Activated naive CD4-positive, alpha-beta T cell treated with anti-CD3 and anti-CD28 coated beads, Interleukin-2, amount 50 U/mL, for 24 hours (primary cell): ENCODE measurements around the gene GDF10.

ENCODE experiments used
- H3K27ac Mint-ChIP-seq: one replicate; pipeline ENCODE4 v1.8.0; 2021; ENCODE audit warnings: mild to moderate bottlenecking, mixed read lengths
- H3K27me3 Mint-ChIP-seq: one replicate; pipeline ENCODE4 v1.8.0; 2021; ENCODE audit warnings: mixed read lengths
- H3K36me3 Mint-ChIP-seq: one replicate; pipeline ENCODE4 v1.8.0; 2021; ENCODE audit warnings: mixed read lengths
- H3K4me1 Mint-ChIP-seq: one replicate; pipeline ENCODE4 v1.8.0; 2021; ENCODE audit warnings: mixed read lengths
- H3K4me3 Mint-ChIP-seq: one replicate; pipeline ENCODE4 v1.8.0; 2021; ENCODE audit warnings: mild to moderate bottlenecking, mixed read lengths
- H3K9me3 Mint-ChIP-seq: one replicate; pipeline ENCODE4 v1.8.0; 2021; ENCODE audit warnings: mixed read lengths

The GDF10 gene

DNA sequence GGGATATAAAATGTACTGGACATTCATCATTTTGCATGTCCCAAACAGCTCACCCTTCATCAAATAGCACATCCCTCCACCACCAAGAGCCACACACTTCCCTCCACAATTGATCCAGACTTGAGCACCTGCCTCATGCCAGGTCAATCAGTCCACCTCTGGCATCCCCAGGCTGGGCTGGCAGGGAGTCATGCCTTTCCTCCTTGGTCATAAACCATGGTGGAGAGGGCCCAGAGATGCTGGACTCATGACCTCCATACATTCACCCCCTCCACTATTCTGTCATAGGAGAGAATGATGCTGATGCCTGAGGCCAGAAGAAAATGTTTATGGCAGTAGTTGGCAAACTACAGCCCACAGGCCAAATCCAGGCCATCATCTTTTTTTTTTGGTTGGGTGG lies 16.1 kb upstream of the GDF10 start:
- H3K4me3 Mint-ChIP-seq: no peak overlapping the region
- H3K27me3 Mint-ChIP-seq: no peaks in the 10 kb centered on the region
- peaks cover 51% of the 10 kb centered on the region for H3K4me1 Mint-ChIP-seq
- no peaks in the 10 kb centered on the region for H3K9me3 Mint-ChIP-seq
- no peaks in the 10 kb centered on the region for H3K36me3 Mint-ChIP-seq
- no peak overlapping the region for H3K27ac Mint-ChIP-seq

DNA sequence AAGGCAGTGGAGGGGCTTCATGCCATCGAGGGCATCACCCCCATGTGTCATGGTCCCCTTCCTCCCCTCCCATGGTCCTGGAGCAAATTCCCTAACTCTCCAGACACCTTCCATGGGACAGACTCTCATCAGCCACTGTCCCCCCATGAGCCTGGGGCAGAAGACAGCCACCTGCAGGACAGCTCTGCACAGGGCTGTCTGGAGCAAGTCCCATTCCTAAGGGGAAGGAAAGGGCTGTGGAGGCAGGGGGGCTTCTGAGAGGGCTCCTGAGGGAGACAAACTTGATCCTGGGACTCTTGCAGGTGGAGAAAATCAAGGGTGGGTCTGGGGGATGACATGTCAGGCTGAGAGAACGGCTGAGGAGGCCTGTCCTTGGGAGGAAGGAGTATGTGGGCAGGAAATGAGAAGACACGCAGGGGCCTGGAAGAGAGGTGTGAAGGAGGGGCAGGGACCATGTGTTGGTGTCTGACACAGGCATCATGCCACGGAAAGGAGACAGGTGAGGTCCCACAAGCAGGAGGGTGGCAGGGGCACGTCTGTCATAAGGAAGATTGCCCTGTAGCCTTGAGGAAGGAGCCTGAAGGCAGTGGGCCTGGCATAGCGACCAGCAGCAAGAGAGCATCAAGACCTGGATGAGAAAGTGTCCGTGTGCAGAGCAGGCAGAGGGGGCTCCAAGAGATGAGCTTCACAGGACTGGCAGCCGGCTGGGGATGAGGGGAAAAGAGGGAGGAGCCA lies 14.4 kb upstream of the GDF10 start:
- Mint-ChIP-seq H3K36me3 (no peaks in the 10 kb centered on the region), H3K27me3 (no peaks in the 10 kb centered on the region), H3K4me1 (peaks cover 49% of the 10 kb centered on the region), H3K4me3 (no peak overlapping the region), H3K27ac (peak overlapping the region; percentile 55), H3K9me3 (no peaks in the 10 kb centered on the region)

DNA sequence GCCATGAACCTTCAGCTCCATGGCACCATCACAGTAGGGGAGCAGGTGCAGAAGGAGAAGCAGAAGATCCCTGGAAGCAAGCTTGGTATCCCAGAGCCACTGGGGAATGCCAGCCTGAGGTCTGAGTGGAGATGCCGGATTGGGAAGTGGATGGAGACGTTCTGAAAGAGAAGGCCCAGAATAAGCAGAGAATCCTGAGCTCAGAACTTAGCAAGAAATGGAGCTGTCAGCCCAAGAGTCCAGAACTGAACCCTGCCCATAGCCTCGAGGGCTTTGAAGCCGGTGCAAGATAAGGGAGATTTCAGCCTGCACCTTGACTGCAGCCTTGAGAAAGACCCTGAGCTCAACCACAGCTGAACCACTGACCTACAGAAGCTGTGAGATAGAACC lies 13.9 kb upstream of the GDF10 start:
- Mint-ChIP-seq H3K4me3 (no peak overlapping the region), H3K27me3 (no peaks in the 10 kb centered on the region), H3K4me1 (peaks cover 49% of the 10 kb centered on the region), H3K36me3 (no peaks in the 10 kb centered on the region), H3K27ac (peak overlapping the region; percentile 89), H3K9me3 (no peaks in the 10 kb centered on the region)

DNA sequence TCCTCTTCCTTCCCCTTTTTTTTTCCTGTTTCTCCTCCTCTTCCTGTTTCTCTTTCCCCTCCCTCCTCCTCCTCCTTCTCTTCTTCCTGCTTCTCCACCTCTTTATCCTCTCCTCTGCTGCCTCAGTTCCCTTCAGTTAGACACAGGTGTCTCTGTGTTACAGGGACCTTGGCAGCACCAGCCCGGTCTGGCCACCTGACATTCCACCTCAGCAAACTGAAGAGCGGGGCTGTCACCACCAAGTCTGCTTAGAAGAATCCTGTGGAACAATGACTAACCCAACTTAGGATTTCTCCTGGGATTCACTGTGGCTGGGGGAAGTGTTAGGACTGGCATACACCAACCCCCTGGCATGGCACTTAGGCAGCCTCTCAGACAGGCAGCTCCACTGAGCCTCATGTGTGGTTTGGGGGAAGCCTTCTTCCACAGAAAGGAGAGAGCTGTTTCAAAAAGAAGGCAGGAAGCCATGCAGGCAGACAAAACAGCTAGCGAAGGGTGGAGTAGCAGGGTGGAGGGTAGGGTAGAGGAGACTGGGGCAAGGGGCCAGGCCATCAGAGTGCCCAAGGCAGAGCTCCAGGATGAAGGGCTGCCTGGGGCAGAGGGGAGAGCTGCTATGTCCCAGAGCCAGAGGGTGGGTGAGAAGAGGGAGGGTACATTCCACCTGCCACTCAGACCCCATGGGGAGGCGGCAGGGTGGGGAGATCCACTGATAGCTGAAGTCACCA lies 13.2 kb upstream of the GDF10 start:
- H3K4me3 Mint-ChIP-seq: peak overlapping the region; percentile 24
- no peaks in the 10 kb centered on the region for H3K27me3 Mint-ChIP-seq
- H3K27ac Mint-ChIP-seq: peak overlapping the region; percentile 89
- no peaks in the 10 kb centered on the region for H3K36me3 Mint-ChIP-seq
- peaks cover 44% of the 10 kb centered on the region for H3K4me1 Mint-ChIP-seq
- no peaks in the 10 kb centered on the region for H3K9me3 Mint-ChIP-seq

DNA sequence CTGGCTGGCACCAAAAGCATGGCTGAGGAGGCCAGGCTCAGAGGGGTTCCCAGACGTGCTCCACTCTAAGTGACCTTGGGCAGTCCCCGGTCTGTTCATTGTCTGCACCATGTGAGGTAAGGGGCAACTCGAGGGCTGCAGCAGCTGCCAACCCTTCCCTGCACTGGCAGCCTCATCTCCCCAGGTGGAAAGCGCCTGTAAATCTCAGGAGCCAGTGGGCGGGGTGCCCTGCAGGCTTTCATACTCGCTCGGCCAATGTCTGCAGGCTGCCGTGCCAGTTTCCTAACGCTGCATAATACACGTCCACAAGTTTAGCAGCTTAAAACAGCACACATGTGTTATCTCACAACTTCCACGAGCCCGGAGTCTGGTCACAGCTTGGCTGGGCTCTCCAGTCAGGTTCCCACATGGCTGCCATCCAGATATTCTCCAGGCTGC lies 12.6 kb upstream of the GDF10 start:
- peaks cover 42% of the 10 kb centered on the region for H3K4me1 Mint-ChIP-seq
- no peaks in the 10 kb centered on the region for H3K36me3 Mint-ChIP-seq
- no peak overlapping the region for H3K27ac Mint-ChIP-seq
- no peaks in the 10 kb centered on the region for H3K27me3 Mint-ChIP-seq
- H3K4me3 Mint-ChIP-seq: no peak overlapping the region
- H3K9me3 Mint-ChIP-seq: no peaks in the 10 kb centered on the region

DNA sequence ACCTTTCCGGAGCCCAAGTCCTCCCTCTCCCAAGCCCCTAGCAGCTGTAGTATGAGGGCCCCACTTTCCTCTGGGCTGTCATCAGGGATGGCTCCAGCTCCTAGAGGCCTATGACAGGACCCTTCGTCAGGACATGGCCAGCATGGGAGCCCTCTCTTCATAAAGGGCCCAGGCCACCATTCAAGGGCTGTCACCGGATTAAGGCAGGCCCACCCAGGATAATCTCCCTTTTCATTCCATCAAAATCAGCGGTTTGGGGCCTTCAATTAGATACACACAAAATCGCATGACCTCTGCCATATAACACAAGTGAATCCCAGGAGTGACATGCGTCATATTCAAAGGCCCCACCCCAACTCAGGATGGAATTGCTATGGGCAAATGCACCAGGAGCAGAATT lies 12.2 kb upstream of the GDF10 start:
- H3K4me3 Mint-ChIP-seq: no peak overlapping the region
- H3K27me3 Mint-ChIP-seq: no peaks in the 10 kb centered on the region
- H3K4me1 Mint-ChIP-seq: peaks cover 42% of the 10 kb centered on the region
- H3K9me3 Mint-ChIP-seq: no peaks in the 10 kb centered on the region
- no peaks in the 10 kb centered on the region for H3K36me3 Mint-ChIP-seq
- H3K27ac Mint-ChIP-seq: no peak overlapping the region

DNA sequence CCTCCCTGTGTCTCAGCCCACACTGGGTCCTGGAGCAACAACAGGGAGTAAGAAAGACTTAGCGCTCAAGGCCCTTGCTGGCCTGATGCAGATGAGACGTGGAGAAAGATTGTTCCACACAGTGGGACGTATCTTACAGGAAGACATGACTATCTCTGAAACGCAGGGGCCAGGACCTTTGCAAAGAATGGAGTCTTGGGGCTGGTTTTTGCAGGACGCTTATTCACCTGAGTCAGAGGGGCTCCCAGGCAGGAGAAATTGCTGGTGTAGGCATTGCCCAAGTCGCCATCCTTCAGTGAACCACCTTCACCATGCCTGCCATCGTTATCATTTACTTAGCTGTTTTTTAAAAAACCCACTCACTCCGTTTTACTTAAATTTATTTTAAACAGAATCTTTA lies 11.8 kb upstream of the GDF10 start:
- Mint-ChIP-seq H3K36me3 (no peaks in the 10 kb centered on the region), H3K4me1 (peaks cover 42% of the 10 kb centered on the region), H3K27me3 (no peaks in the 10 kb centered on the region), H3K27ac (no peak overlapping the region), H3K9me3 (no peaks in the 10 kb centered on the region), H3K4me3 (no peak overlapping the region)

DNA sequence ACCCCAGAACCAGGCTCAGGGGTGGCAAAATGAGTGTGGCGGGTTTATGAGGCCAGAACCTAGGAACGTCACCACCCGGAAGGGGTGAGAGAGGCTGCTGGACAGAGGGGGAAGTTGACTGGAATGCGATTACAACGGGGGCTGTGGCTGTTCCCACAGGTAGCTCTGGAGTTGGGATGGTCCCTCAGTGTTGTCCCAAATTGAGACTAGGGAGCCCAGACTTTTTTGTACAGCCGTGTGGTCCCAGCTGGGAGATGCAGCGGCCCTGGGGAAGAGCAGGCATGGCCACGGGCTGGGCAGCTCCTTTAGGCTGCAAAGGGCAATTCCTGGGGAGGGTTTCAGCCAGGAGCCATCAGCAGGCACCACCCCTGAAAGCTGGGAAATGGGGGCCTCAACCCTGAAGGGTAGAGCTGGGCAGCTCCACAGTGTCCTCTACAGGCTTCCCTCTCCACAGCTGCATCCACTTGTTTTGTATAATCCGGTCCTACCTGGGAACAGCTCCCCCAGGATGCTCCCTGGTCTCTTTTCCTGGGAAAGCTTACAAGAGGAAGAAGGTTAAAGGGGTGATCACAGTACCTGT lies 11.0 kb upstream of the GDF10 start:
- Mint-ChIP-seq H3K36me3 (no peaks in the 10 kb centered on the region), H3K27me3 (no peaks in the 10 kb centered on the region), H3K4me3 (no peak overlapping the region), H3K4me1 (peaks cover 39% of the 10 kb centered on the region), H3K27ac (peak overlapping the region; percentile 41), H3K9me3 (no peaks in the 10 kb centered on the region)

DNA sequence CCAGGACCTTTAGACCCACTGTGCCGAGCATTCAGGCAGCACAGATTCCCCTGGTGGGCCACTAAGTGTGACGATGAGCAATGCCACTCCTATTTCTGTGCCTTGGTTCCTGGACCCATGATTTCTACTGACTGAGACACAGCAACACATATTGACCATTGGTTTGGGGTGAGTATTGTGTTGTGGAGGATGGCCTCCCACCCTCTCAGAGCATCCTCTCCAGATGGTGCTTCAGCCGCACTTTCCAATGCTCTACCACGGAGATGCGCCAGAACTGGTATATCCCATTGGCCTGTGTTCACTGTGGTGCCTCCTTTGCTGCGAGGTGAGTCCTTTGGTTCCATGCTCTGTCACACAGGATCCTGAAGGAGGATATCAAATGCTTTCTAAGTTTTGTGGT lies 10.1 kb upstream of the GDF10 start:
- Mint-ChIP-seq H3K4me3 (no peak overlapping the region), H3K27me3 (no peaks in the 10 kb centered on the region)

DNA sequence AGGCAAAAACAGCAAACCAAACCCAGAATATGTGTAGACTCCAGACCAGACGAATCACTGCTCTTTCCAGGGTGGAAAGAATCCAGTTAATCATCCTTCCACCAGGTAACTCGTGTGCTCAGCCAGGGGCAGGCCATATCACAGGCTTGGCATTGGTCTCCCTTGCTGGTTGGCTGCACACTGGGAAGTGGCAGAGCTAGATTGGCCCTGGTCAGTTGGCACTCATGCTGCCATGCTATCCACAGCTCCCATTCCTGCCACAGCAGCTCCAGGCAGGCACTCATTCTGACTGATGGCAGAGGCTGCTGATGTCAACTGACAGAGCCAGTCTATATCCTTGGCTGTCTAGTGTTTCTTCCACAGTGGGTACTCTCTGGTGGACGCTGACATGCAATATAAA lies 9.7 kb upstream of the GDF10 start:
- no peak overlapping the region for H3K27ac Mint-ChIP-seq
- no peaks in the 10 kb centered on the region for H3K9me3 Mint-ChIP-seq
- no peaks in the 10 kb centered on the region for H3K36me3 Mint-ChIP-seq
- no peaks in the 10 kb centered on the region for H3K27me3 Mint-ChIP-seq
- H3K4me3 Mint-ChIP-seq: no peak overlapping the region
- peaks cover 30% of the 10 kb centered on the region for H3K4me1 Mint-ChIP-seq

More for the DNA sequence above, 10.1 kb upstream of the GDF10 start:
- no peaks in the 10 kb centered on the region for H3K9me3 Mint-ChIP-seq
- H3K36me3 Mint-ChIP-seq: no peaks in the 10 kb centered on the region
- peaks cover 34% of the 10 kb centered on the region for H3K4me1 Mint-ChIP-seq
- no peak overlapping the region for H3K27ac Mint-ChIP-seq

DNA sequence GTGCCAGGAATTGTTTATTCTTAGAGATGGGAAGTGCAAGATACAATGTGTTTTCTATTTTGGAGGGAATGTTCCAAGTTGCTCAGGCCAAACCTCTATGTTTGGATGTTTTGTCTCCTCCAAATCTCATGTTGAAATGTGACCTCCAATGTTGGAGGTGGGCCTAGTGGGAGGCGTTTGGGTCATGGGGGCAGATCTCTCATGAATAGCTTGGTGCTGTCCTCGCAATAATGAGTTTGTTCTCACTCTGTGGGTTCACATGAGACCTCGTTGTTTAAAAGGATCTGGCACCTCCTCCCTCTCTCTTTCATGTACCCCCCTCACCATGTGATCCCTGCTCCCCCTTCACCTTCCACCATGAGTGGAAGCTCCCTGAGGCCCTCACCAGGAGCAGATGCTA lies 8.3 kb upstream of the GDF10 start:
- no peaks in the 10 kb centered on the region for H3K27me3 Mint-ChIP-seq
- H3K9me3 Mint-ChIP-seq: no peaks in the 10 kb centered on the region
- H3K4me3 Mint-ChIP-seq: no peak overlapping the region
- H3K27ac Mint-ChIP-seq: no peak overlapping the region
- no peaks in the 10 kb centered on the region for H3K36me3 Mint-ChIP-seq
- peaks cover 17% of the 10 kb centered on the region for H3K4me1 Mint-ChIP-seq

DNA sequence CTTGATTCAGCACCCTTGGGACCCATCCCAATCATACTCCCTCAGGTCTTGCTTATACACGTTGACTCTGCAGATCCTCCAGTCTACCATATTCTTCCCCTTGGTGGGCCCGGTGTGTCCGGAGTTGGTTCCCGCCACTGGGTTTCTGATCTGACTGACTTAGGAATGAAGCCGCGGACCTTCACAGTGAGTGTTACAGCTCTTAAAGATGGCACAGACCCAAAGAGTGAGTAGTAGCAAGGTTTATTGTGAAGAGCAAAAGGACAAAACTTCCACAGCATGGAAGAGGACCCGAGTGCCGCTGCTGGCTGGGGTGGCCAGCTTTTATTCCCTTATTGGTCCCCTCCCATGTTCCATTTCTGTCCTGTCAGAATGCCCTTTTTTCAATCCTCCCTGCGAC lies 5.9 kb upstream of the GDF10 start:
- peaks cover 3% of the 10 kb centered on the region for H3K4me1 Mint-ChIP-seq
- H3K27me3 Mint-ChIP-seq: no peaks in the 10 kb centered on the region
- no peaks in the 10 kb centered on the region for H3K36me3 Mint-ChIP-seq
- no peak overlapping the region for H3K4me3 Mint-ChIP-seq
- H3K9me3 Mint-ChIP-seq: no peaks in the 10 kb centered on the region
- H3K27ac Mint-ChIP-seq: no peak overlapping the region

DNA sequence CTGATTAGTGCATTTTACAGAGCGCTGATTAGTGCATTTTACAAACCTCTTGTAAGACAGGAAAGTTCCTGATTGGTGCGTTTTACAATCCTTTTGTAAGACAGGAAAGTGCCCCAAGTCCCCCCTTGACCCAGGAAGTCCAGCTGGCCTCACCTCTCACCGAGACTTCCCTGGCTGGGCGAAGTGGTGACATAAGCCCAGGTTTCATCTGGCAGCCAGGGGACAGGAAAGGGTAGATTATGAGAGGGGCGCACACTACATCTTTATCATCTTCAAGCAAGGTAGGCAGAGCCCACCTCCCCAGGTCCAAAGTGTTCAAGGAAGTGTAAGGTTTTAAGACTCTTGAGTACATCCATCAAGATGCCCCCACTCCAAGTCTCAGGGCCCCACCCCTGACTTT lies 5.5 kb upstream of the GDF10 start:
- Mint-ChIP-seq H3K4me3 (no peak overlapping the region), H3K9me3 (no peaks in the 10 kb centered on the region), H3K27me3 (peaks cover under 1% of the 10 kb centered on the region), H3K4me1 (peaks cover 2% of the 10 kb centered on the region), H3K27ac (no peak overlapping the region), H3K36me3 (no peaks in the 10 kb centered on the region)

DNA sequence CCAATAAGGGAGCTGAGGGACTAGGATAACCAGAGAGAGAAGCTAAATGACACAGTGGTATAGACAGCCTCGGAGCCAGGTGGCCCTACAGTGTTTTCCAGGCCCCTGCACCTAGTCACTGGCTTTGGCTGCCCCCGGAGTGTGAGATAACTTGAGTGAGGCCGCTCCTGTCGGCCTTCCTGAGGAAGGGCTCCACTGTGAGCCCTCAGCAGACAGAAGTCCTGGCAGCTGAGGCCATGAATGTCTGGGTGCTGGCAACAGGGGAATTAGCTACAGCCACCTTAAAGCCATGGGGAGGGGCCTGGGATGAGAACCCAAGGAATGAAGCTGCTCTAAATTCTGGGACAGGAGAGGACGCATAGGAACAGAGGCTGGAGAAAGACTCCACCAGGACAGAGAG lies 4.6 kb upstream of the GDF10 start:
- Mint-ChIP-seq H3K4me3 (no peak overlapping the region), H3K27ac (no peak overlapping the region), H3K36me3 (no peaks in the 10 kb centered on the region), H3K27me3 (peaks cover 3% of the 10 kb centered on the region), H3K9me3 (no peaks in the 10 kb centered on the region), H3K4me1 (peaks cover 4% of the 10 kb centered on the region)

DNA sequence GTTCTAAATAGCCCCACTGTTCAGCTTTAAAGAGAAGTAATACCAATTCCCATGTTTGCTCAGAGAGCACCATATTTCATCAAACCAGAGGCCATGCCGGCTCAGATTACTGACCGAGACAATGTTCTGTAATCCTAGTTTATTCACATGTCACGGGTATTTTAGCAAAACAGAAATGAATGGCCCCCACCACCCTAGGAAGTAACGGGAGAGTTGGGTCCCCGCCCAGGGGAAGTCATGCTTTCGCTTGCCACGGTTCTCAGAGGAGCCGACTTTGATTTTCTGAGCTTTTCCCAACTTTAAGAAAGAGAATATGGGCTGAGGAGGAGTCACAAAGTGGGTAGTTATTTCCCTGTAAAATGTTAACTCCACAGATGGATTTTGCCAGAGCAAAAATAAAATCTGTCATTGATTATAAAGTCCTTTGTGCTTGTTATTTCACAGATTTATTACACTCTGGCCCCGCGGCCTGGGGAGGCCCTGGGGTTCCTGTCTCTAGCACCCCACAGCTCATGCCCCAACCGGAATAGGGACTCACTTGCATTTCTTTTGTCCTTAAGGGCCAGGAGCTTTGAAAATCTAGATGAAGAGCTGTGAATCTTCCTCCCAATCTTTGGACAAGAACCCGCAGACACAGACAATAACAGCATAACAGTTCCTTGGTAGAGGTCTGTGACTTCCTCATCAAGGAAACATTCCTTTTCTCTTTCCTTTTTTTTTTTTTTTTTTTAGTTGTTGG lies 3.7 kb upstream of the GDF10 start:
- Mint-ChIP-seq H3K9me3 (no peaks in the 10 kb centered on the region), H3K4me1 (peaks cover 11% of the 10 kb centered on the region), H3K27ac (no peak overlapping the region), H3K36me3 (no peaks in the 10 kb centered on the region), H3K4me3 (no peak overlapping the region), H3K27me3 (peaks cover 4% of the 10 kb centered on the region)

DNA sequence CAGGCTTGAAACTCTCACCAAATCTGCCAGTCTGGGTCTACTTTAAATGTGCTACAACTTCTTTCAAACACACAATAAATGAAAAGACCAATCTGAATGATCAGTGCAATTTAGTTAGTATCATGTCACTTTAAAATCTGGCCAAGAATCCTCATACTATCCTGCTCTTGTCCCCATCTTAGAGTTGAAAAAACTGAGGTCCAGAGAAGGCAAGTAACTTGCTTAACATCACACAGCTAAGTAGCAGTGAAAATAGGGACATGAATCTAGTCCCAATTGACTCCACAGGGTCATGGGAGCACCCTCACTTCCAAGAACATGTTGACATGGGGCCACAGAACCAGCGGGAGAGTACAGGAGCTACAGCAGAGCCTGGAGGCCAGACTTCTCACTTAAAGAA lies 3.1 kb upstream of the GDF10 start:
- H3K27me3 Mint-ChIP-seq: peaks cover 4% of the 10 kb centered on the region
- peaks cover 14% of the 10 kb centered on the region for H3K4me1 Mint-ChIP-seq
- H3K27ac Mint-ChIP-seq: no peak overlapping the region
- no peaks in the 10 kb centered on the region for H3K36me3 Mint-ChIP-seq
- no peak overlapping the region for H3K4me3 Mint-ChIP-seq
- no peaks in the 10 kb centered on the region for H3K9me3 Mint-ChIP-seq
